Hepatocyte (in vitro differentiated cells): ENCODE measurements around the gene PIGU. TPM values are rescaled to one million over a fixed set of nuclear protein-coding genes. Genes with fewer than 3 reads are reported as not detected.

Experiments
- DNase-seq: peaks from one replicate; pipeline ENCODE4 v3.0.0-alpha.2; 2016; ENCODE audit warnings: low spot score
- H2AFZ ChIP-seq: fragments of 200-600 bp; sonication (generic); 2 replicates; pipeline ENCODE4 v1.6.0; 2016; ENCODE audit warnings: antibody characterized with exemption, mild to moderate bottlenecking
- H3K27ac ChIP-seq: fragments of 200-600 bp; sonication (generic); 2 replicates; pipeline ENCODE4 v1.5.1; 2016; ENCODE audit warnings: mild to moderate bottlenecking
- H3K27me3 ChIP-seq: fragments of 200-600 bp; sonication (generic); 2 replicates; pipeline ENCODE4 v1.6.1; 2016
- H3K36me3 ChIP-seq: fragments of 200-600 bp; sonication (generic); replicated peaks from 2 replicates; pipeline ENCODE4 v1.5.1; 2016; ENCODE audit warnings: low read depth; ENCODE audit not compliant: insufficient read depth
- H3K4me1 ChIP-seq: fragments of 200-600 bp; sonication (generic); 2 replicates; pipeline ENCODE4 v1.5.1; 2016; ENCODE audit warnings: mild to moderate bottlenecking, moderate library complexity; ENCODE audit not compliant: insufficient read depth
- H3K4me2 ChIP-seq: fragments of 200-600 bp; sonication (generic); 2 replicates; pipeline ENCODE4 v1.6.0; 2016
- H3K4me3 ChIP-seq: fragments of 200-600 bp; sonication (generic); 2 replicates; pipeline ENCODE4 v1.5.1; 2016; ENCODE audit warnings: mild to moderate bottlenecking
- H3K79me2 ChIP-seq: fragments of 200-600 bp; sonication (generic); 2 replicates; pipeline ENCODE4 v1.6.0; 2017; ENCODE audit warnings: mild to moderate bottlenecking
- H3K9me2 ChIP-seq: fragments of 200-600 bp; sonication (generic); replicated peaks from 2 replicates; pipeline ENCODE4 v1.6.0; 2017; ENCODE audit warnings: mild to moderate bottlenecking; ENCODE audit not compliant: insufficient read depth
- H3K9me3 ChIP-seq: fragments of 200-600 bp; sonication (generic); 2 replicates; pipeline ENCODE4 v1.5.1; 2016; ENCODE audit warnings: low read depth, mild to moderate bottlenecking
- H4K20me1 ChIP-seq: fragments of 200-600 bp; sonication (generic); 2 replicates; pipeline ENCODE4 v1.6.0; 2016; ENCODE audit warnings: mild to moderate bottlenecking; ENCODE audit not compliant: insufficient read depth, poor library complexity, severe bottlenecking
- CTCF ChIP-seq: fragments of 200-600 bp; sonication (generic); IDR thresholded peaks from 2 replicates; pipeline ENCODE4 v1.5.1; 2016; ENCODE audit warnings: antibody characterized with exemption, mild to moderate bottlenecking; ENCODE audit not compliant: poor library complexity
- EZH2 ChIP-seq: fragments of 200-600 bp; sonication (generic); IDR thresholded peaks from 2 replicates; pipeline ENCODE4 v1.6.1; 2016; ENCODE audit warnings: antibody characterized with exemption, mild to moderate bottlenecking, borderline replicate concordance
- EZH2phosphoT487 ChIP-seq: fragments of 200-600 bp; sonication (generic); IDR thresholded peaks from one replicate; pipeline ENCODE4 v1.6.1; 2018; ENCODE audit warnings: antibody characterized with exemption, mild to moderate bottlenecking, low read depth, moderate library complexity; ENCODE audit not compliant: unreplicated experiment, severe bottlenecking
- WGBS: methylation state at CpG from one replicate; pipeline ENCODE4 v1.1.6; 2016; ENCODE audit warnings: low lambda C conversion rate; ENCODE audit errors: missing lambda C conversion rate; 5-methylcytosine and 5-hydroxymethylcytosine counted together
- polyA plus RNA-seq: library from polyadenylated mRNA; unstranded; fragments of >200 nt; fragmentation: Nextera tagmentation; extraction: Ambion mirVana; gene quantifications from 2 replicates; pipeline ENCODE4 v1.2.1, GENCODE V29; 2016
- total RNA-seq: library from RNA; depleted of rRNA; stranded (reverse); fragments of >200 nt; gene quantifications from 2 replicates; pipeline ENCODE4 v1.2.3, GENCODE V29; 2014

Gene PIGU
- total and polyA plus RNA-seq, 2 experiments from 2014 or later, result 19.3 to 31.5 TPM

- H3K4me2 ChIP-seq, result no peak overlapping the region
These were observed 71.7 kb downstream of the PIGU start for GRCh38 chr20:34604980-34605788.

GRCh38 chr20:34600892-34601653 lies 75.8 kb downstream of the PIGU start:
- no peaks in the 10 kb centered on the region for H3K27me3 ChIP-seq
- no peaks in the 10 kb centered on the region for H3K9me3 ChIP-seq
- TF ChIP-seq CTCF, result no peak
- TF ChIP-seq EZH2, result no peak
- no peak for TF ChIP-seq EZH2phosphoT487
- no peak overlapping the region for H2AFZ ChIP-seq
- DNase-seq, result no peak
- no peaks in the 10 kb centered on the region for H3K79me2 ChIP-seq
- no peaks in the 10 kb centered on the region for H3K9me2 ChIP-seq
- H3K4me3 ChIP-seq, result no peak overlapping the region
- no peaks in the 10 kb centered on the region for H4K20me1 ChIP-seq
- 75% methylated on average over 9 of the region's 9 CpGs for WGBS
- H3K4me2 ChIP-seq, result peak overlapping the region; percentile 17
- no peaks in the 10 kb centered on the region for H3K36me3 ChIP-seq
- no peaks in the 10 kb centered on the region for H3K4me1 ChIP-seq
- H3K27ac ChIP-seq, result no peak overlapping the region

More at GRCh38 chr20:34604980-34605788, 71.7 kb downstream of the PIGU start:
- Histone ChIP-seq H3K9me3 (no peaks in the 10 kb centered on the region), H4K20me1 (no peaks in the 10 kb centered on the region), H2AFZ (no peak overlapping the region), H3K4me1 (no peaks in the 10 kb centered on the region), H3K9me2 (no peaks in the 10 kb centered on the region), H3K27ac (no peak overlapping the region), H3K27me3 (no peaks in the 10 kb centered on the region), H3K79me2 (no peaks in the 10 kb centered on the region), H3K4me3 (no peak overlapping the region), H3K36me3 (no peaks in the 10 kb centered on the region)
- no peak for DNase-seq
- WGBS, result 88% methylated on average over 8 of the region's 8 CpGs
- TF ChIP-seq EZH2phosphoT487 (no peak), EZH2 (no peak), CTCF (no peak)

GRCh38 chr20:34595377-34596184 lies 81.3 kb downstream of the PIGU start:
- TF ChIP-seq EZH2 (no peak), EZH2phosphoT487 (no peak), CTCF (no peak)
- Histone ChIP-seq H3K4me3 (no peak overlapping the region), H3K4me1 (no peaks in the 10 kb centered on the region), H3K27me3 (no peaks in the 10 kb centered on the region), H3K9me3 (no peaks in the 10 kb centered on the region), H3K36me3 (no peaks in the 10 kb centered on the region), H2AFZ (no peak overlapping the region), H3K9me2 (no peaks in the 10 kb centered on the region), H3K27ac (no peak overlapping the region), H3K79me2 (no peaks in the 10 kb centered on the region), H4K20me1 (no peaks in the 10 kb centered on the region), H3K4me2 (no peak overlapping the region)
- WGBS, result 91% methylated on average over 9 of the region's 9 CpGs
- no peak for DNase-seq
